Neuron (in vitro differentiated cells): ENCODE data around the gene MYO7B.

Experiments used
- H2AFZ ChIP-seq: one replicate; pipeline ENCODE4 v1.6.1; 2013; ENCODE audit warnings: low read depth, mild to moderate bottlenecking, inconsistent platforms, low read length, moderate library complexity
- H3K27me3 ChIP-seq: one replicate; pipeline ENCODE4 v1.6.1; 2013; ENCODE audit warnings: low read length; ENCODE audit not compliant: insufficient read depth
- H3K36me3 ChIP-seq: one replicate; pipeline ENCODE4 v1.6.1; 2013; ENCODE audit warnings: low read length; ENCODE audit not compliant: insufficient read depth
- H3K4me1 ChIP-seq: one replicate; pipeline ENCODE4 v1.6.1; 2013; ENCODE audit warnings: low read length; ENCODE audit not compliant: insufficient read depth
- H3K4me3 ChIP-seq: 2 replicates; pipeline ENCODE4 v1.5.1; 2013; ENCODE audit warnings: mild to moderate bottlenecking, low read length, moderate library complexity
- H3K9me3 ChIP-seq: one replicate; pipeline ENCODE4 v1.6.1; 2013; ENCODE audit warnings: low read length

MYO7B gene

GRCh38 chr2:127575941-127576432 lies 40.5 kb downstream of the MYO7B start:
- H3K27me3 ChIP-seq = peaks cover 14% of the 10 kb centered on the region
- H3K36me3 ChIP-seq = no peaks in the 10 kb centered on the region
- no peak overlapping the region for H2AFZ ChIP-seq
- no peaks in the 10 kb centered on the region for H3K9me3 ChIP-seq
- no peak overlapping the region for H3K4me3 ChIP-seq
- no peaks in the 10 kb centered on the region for H3K4me1 ChIP-seq

DNA sequence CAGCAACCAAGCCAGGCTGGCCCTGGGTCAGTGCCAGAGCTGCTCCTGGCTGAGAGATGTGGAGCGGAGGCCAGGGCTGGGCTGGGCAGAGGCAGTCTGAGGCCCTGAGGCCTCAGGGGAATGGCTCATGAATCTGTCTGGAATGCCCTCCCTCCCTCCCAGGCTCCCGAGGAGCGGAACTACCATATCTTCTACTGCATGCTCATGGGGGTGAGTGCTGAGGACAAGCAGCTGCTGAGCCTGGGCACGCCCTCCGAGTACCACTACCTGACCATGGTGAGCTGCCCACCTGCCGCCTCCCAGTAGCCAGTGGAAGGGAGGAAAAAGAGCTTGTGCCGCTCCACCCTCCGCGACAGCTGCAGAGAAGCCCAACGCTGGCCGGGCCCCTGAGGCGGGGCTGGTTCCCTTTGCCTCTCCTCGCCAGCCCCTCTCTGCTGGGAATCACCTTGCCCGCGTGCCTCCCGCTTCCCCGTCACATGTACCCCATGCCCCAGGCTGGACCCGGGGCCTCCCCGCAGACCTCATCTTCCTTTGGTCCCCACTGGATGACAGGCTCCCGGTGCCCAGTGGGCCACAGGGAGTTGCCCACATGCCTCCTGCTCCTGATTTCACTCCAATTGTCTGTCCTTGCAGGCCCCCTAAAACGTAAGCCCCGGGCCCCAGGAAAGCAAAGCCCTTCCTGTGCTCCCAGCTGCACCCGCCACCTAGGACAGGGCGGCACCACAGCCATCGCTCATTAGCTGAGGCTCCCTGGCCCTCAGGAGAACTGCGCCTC lies 41.1 kb downstream of the MYO7B start:
- Histone ChIP-seq H3K9me3 (no peaks in the 10 kb centered on the region), H2AFZ (no peak overlapping the region), H3K4me1 (no peaks in the 10 kb centered on the region)

DNA sequence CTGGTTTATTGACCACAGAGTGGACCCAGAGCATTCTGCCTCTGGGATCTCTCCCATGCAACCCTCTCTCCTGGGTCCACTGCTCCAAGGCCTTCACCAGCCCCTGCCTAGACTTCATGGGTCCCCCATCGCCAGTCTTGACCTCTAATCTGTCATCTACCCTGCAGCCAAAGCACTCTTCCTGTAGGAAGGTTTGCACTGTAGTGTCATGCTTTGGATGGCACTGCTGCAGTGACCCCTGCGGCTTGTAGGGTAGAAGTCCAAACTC lies 41.7 kb downstream of the MYO7B start:
- H3K4me1 ChIP-seq = no peaks in the 10 kb centered on the region

More for the DNA sequence above, 41.1 kb downstream of the MYO7B start:
- no peak overlapping the region for H3K4me3 ChIP-seq
- no peaks in the 10 kb centered on the region for H3K36me3 ChIP-seq
- peaks cover 13% of the 10 kb centered on the region for H3K27me3 ChIP-seq

GRCh38 chr2:127577503-127577902 lies 42.0 kb downstream of the MYO7B start:
- Histone ChIP-seq H3K27me3 (peaks cover 13% of the 10 kb centered on the region), H3K4me3 (no peak overlapping the region), H3K9me3 (no peaks in the 10 kb centered on the region), H2AFZ (no peak overlapping the region), H3K4me1 (no peaks in the 10 kb centered on the region), H3K36me3 (no peaks in the 10 kb centered on the region)

More for the DNA sequence above, 41.7 kb downstream of the MYO7B start:
- Histone ChIP-seq H3K36me3 (no peaks in the 10 kb centered on the region), H3K9me3 (no peaks in the 10 kb centered on the region), H3K27me3 (peaks cover 13% of the 10 kb centered on the region), H2AFZ (no peak overlapping the region), H3K4me3 (no peak overlapping the region)

GRCh38 chr2:127577973-127578372 lies 42.5 kb downstream of the MYO7B start:
- Histone ChIP-seq H3K4me3 (no peak overlapping the region), H3K27me3 (peaks cover 16% of the 10 kb centered on the region), H3K4me1 (no peaks in the 10 kb centered on the region), H2AFZ (no peak overlapping the region), H3K36me3 (no peaks in the 10 kb centered on the region), H3K9me3 (no peaks in the 10 kb centered on the region)

- Histone ChIP-seq H3K9me3 (no peaks in the 10 kb centered on the region), H3K4me3 (no peak overlapping the region), H2AFZ (no peak overlapping the region), H3K36me3 (no peaks in the 10 kb centered on the region), H3K4me1 (no peaks in the 10 kb centered on the region), H3K27me3 (peaks cover 17% of the 10 kb centered on the region)
These were observed 42.9 kb downstream of the MYO7B start for GRCh38 chr2:127578411-127578810.

DNA sequence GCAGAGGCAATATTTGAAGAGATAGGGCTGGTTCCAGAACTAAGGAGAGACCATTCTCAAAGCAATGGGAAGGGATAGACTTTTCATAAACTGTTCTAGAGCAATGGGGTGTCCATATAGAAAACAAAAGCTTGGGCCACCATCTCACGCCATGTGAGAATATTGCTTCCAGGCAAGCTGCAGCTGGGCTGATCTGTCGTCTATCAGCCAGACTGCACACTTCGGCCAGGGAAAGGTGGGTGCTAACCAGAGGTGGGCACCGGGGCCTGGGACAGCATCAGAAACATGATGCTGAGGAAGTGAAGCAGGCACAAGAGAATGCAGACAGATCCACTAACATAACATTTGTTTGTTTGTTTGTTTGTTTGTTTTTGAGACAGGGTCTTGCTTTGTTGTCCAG lies 43.7 kb downstream of the MYO7B start:
- H3K27me3 ChIP-seq = peaks cover 17% of the 10 kb centered on the region
- no peak overlapping the region for H3K4me3 ChIP-seq
- no peaks in the 10 kb centered on the region for H3K36me3 ChIP-seq
- no peak overlapping the region for H2AFZ ChIP-seq
- no peaks in the 10 kb centered on the region for H3K4me1 ChIP-seq
- no peaks in the 10 kb centered on the region for H3K9me3 ChIP-seq

DNA sequence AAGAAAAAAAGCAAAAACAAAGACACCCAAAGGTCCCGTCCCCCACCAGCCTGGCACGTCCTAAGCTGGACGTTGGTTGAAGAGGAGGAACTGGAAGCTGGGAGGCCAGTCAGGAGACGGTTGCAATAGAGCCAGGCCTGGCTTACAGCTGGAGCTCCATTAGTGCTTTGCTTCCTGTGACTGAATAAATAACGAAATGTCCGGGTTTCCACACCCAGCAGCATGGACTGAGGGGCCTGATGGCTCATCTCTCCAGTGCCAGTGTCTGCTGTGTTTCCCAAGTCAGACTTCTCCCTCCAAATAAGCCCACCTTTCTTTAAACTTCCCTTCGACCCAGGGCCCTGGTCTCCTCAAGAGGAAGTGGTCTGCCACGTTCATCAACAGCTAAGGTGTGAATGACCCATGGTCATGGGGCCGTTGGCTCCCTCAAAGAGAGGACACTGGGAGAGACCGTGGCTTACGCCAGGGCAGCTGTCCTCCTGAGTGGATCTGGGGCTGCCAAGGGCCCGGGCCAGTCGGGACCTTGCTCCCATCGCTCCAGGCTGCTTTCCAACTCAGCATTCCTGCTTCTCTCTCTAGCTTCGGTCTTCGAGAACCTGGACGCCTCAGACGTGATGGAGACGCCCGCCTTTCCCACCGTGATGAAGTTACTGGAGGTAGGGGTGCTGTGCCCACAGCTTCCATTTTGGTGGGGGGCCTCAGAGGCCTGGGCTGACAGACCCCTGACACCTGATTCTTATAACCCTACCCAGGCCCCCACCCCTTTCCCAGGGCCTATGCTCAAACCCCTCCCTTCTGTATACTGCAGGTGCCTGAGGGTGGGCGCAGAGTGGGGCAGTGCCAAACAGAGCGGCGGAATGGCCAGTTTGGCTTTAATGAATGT lies 44.9 kb downstream of the MYO7B start:
- H3K36me3 ChIP-seq = no peaks in the 10 kb centered on the region
- H3K4me1 ChIP-seq = no peaks in the 10 kb centered on the region
- H2AFZ ChIP-seq = no peak overlapping the region
- H3K27me3 ChIP-seq = peaks cover 19% of the 10 kb centered on the region
- no peaks in the 10 kb centered on the region for H3K9me3 ChIP-seq
- no peak overlapping the region for H3K4me3 ChIP-seq

GRCh38 chr2:127581050-127581345 lies 45.5 kb downstream of the MYO7B start:
- peaks cover 17% of the 10 kb centered on the region for H3K27me3 ChIP-seq
- no peaks in the 10 kb centered on the region for H3K36me3 ChIP-seq
- H3K9me3 ChIP-seq = no peaks in the 10 kb centered on the region
- no peak overlapping the region for H3K4me3 ChIP-seq
- no peaks in the 10 kb centered on the region for H3K4me1 ChIP-seq
- H2AFZ ChIP-seq = no peak overlapping the region

- Histone ChIP-seq H3K4me1 (no peaks in the 10 kb centered on the region), H2AFZ (no peak overlapping the region), H3K36me3 (no peaks in the 10 kb centered on the region), H3K4me3 (no peak overlapping the region), H3K27me3 (peaks cover 13% of the 10 kb centered on the region), H3K9me3 (no peaks in the 10 kb centered on the region)
These were observed 46.3 kb downstream of the MYO7B start for GRCh38 chr2:127581516-127582490.

- Histone ChIP-seq H3K4me3 (no peak overlapping the region), H3K36me3 (no peaks in the 10 kb centered on the region), H3K9me3 (no peaks in the 10 kb centered on the region), H2AFZ (no peak overlapping the region), H3K4me1 (no peaks in the 10 kb centered on the region), H3K27me3 (peaks cover 9% of the 10 kb centered on the region)
These were observed 47.7 kb downstream of the MYO7B start for GRCh38 chr2:127582863-127583861.

GRCh38 chr2:127584047-127584446 lies 48.6 kb downstream of the MYO7B start:
- H2AFZ ChIP-seq = no peak overlapping the region
- peaks cover 7% of the 10 kb centered on the region for H3K27me3 ChIP-seq
- H3K4me1 ChIP-seq = no peaks in the 10 kb centered on the region
- no peaks in the 10 kb centered on the region for H3K36me3 ChIP-seq
- H3K9me3 ChIP-seq = no peaks in the 10 kb centered on the region
- H3K4me3 ChIP-seq = no peak overlapping the region
